Brain microvascular endothelial cell (primary cell): ENCODE measurements around the gene SLC38A9.

Experiments
- DNase-seq: peaks from one replicate; pipeline ENCODE4 v3.0.0-alpha.2; 2020
- H3K27ac ChIP-seq: fragments of 250-450 bp; sonication (Bioruptor Pico); 2 replicates; pipeline ENCODE4 v1.5.1; 2020; ENCODE audit warnings: mild to moderate bottlenecking, moderate library complexity
- H3K27me3 ChIP-seq: fragments of 250-450 bp; sonication (Bioruptor Pico); replicated peaks from 2 replicates; pipeline ENCODE4 v1.5.1; 2020; ENCODE audit warnings: mild to moderate bottlenecking
- H3K36me3 ChIP-seq: fragments of 250-450 bp; sonication (Bioruptor Pico); replicated peaks from 2 replicates; pipeline ENCODE4 v1.5.1; 2020; ENCODE audit warnings: mild to moderate bottlenecking
- H3K4me3 ChIP-seq: 2 replicates; pipeline ENCODE4 v1.5.1; 2011; ENCODE audit warnings: low read depth, mild to moderate bottlenecking, control low read depth, low read length, moderate library complexity
- CTCF ChIP-seq: IDR thresholded peaks from 2 replicates; pipeline ENCODE4 v1.5.1; 2011; ENCODE audit warnings: low read depth, mild to moderate bottlenecking, moderate library complexity, low read length, control low read depth, inconsistent platforms; ENCODE audit errors: missing control alignments
- in situ Hi-C: cut with HindIII; loops from 2 replicates; pipeline ENCODE4 v1.10.0; 2017; ENCODE audit warnings: low sequenced_read_pairs, low pct_ligation_motif_present

SLC38A9 gene

GRCh38 chr5:55679556-55679955, 32.6 kb downstream of the SLC38A9 start:
- in situ Hi-C loops, result no loop called here
- no peak for TF ChIP-seq CTCF
- no peaks in the 10 kb centered on the region for H3K36me3 ChIP-seq
- DNase-seq, result no peak
- H3K27ac ChIP-seq, result no peak overlapping the region
- H3K27me3 ChIP-seq, result no peaks in the 10 kb centered on the region
- H3K4me3 ChIP-seq, result no peak overlapping the region

- no peak overlapping the region for H3K27ac ChIP-seq
- H3K27me3 ChIP-seq, result no peaks in the 10 kb centered on the region
- no peak overlapping the region for H3K4me3 ChIP-seq
- DNase-seq, result no peak
- in situ Hi-C loops, result no loop called here
- no peaks in the 10 kb centered on the region for H3K36me3 ChIP-seq
- no peak for TF ChIP-seq CTCF
These were observed 37.0 kb downstream of the SLC38A9 start for GRCh38 chr5:55675119-55675518.

- DNase-seq, result no peak
- Histone ChIP-seq H3K27me3 (no peaks in the 10 kb centered on the region), H3K36me3 (no peaks in the 10 kb centered on the region), H3K27ac (no peak overlapping the region), H3K4me3 (no peak overlapping the region)
- no peak for TF ChIP-seq CTCF
- in situ Hi-C loops, result no loop called here
These were observed 37.8 kb downstream of the SLC38A9 start for GRCh38 chr5:55674340-55674739.

GRCh38 chr5:55672477-55672911, 39.6 kb downstream of the SLC38A9 start:
- in situ Hi-C loops, result no loop called here
- Histone ChIP-seq H3K27ac (no peak overlapping the region), H3K36me3 (no peaks in the 10 kb centered on the region), H3K4me3 (no peak overlapping the region), H3K27me3 (no peaks in the 10 kb centered on the region)
- TF ChIP-seq CTCF, result no peak
- no peak for DNase-seq

DNA sequence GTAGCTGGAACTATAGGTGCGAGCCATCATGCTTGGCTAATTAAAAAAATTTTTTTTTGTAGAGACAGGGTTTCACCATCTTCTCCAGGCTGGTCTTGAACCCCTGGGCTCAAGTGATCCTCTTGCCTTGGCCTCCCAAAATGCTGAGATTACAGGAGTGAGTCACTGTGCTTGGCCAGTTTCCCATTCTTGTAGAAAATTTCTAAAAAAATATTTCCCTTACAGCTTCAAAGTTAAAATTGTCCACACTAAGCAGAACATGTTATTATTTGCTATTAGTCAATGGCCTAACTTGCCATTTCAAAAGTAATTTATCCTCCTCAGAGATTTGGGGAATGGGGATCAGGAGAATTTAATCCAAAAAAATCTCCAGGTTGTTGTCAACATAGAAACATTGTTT, 40.1 kb downstream of the SLC38A9 start:
- Histone ChIP-seq H3K4me3 (no peak overlapping the region), H3K27me3 (no peaks in the 10 kb centered on the region), H3K36me3 (no peaks in the 10 kb centered on the region), H3K27ac (no peak overlapping the region)
- no peak for TF ChIP-seq CTCF
- DNase-seq, result no peak
- in situ Hi-C loops, result no loop called here

GRCh38 chr5:55668356-55668755, 43.8 kb downstream of the SLC38A9 start:
- Histone ChIP-seq H3K4me3 (no peak overlapping the region), H3K36me3 (no peaks in the 10 kb centered on the region), H3K27me3 (no peaks in the 10 kb centered on the region), H3K27ac (peak overlapping the region; percentile 73)
- peak; percentile 86 for DNase-seq
- in situ Hi-C loops, result no loop called here
- TF ChIP-seq CTCF, result no peak
